IPS-NIHi7 (cell line): ENCODE data around the gene MAST3.

ENCODE experiments used
- DNase-seq: peaks from one replicate; pipeline ENCODE4 v3.0.0; 2012; ENCODE audit warnings: mixed read lengths; ENCODE audit errors: extremely low spot score

Gene MAST3

GRCh38 chr19:18097217-18097992 is at the start of gene MAST3:
Gene MAST3, plus strand, starts transcription at chr19:18097778. Its CDS starts 15 bp downstream, at chr19:18097793.
- peak; percentile 98 for DNase-seq

- no peak for DNase-seq
Observed at GRCh38 chr19:18049385-18049784, 48.2 kb upstream of the MAST3 start.

- no peak for DNase-seq
Observed at GRCh38 chr19:18051887-18052286, 45.7 kb upstream of the MAST3 start.

GRCh38 chr19:18053576-18054219 is 43.9 kb upstream of the MAST3 start:
- no peak for DNase-seq

- DNase-seq, result no peak
Observed at GRCh38 chr19:18055967-18056366, 41.6 kb upstream of the MAST3 start.

- peak; percentile 5 for DNase-seq
Observed at GRCh38 chr19:18057557-18057956, 40.0 kb upstream of the MAST3 start.

GRCh38 chr19:18058208-18059009 is 39.2 kb upstream of the MAST3 start:
- DNase-seq, result peak; percentile 94

- DNase-seq, result no peak
Observed at GRCh38 chr19:18059297-18059696, 38.3 kb upstream of the MAST3 start.

- no peak for DNase-seq
Observed at GRCh38 chr19:18059902-18060301, 37.7 kb upstream of the MAST3 start.

GRCh38 chr19:18060472-18060871 is 37.1 kb upstream of the MAST3 start:
- no peak for DNase-seq

GRCh38 chr19:18062028-18062427 is 35.5 kb upstream of the MAST3 start:
- DNase-seq, result no peak

GRCh38 chr19:18063463-18063862 is 34.1 kb upstream of the MAST3 start:
- DNase-seq, result no peak

- DNase-seq, result no peak
Observed at GRCh38 chr19:18065173-18065495, 32.4 kb upstream of the MAST3 start.

- no peak for DNase-seq
Observed at GRCh38 chr19:18068395-18068794, 29.2 kb upstream of the MAST3 start.

- DNase-seq, result no peak
Observed at GRCh38 chr19:18069383-18069782, 28.2 kb upstream of the MAST3 start.

- DNase-seq, result no peak
Observed at GRCh38 chr19:18070181-18070580, 27.4 kb upstream of the MAST3 start.

GRCh38 chr19:18072335-18072734 is 25.2 kb upstream of the MAST3 start:
- DNase-seq, result peak; percentile 2

- peak; percentile 3 for DNase-seq
Observed at GRCh38 chr19:18073197-18073596, 24.4 kb upstream of the MAST3 start.

GRCh38 chr19:18074192-18074591 is 23.4 kb upstream of the MAST3 start:
- no peak for DNase-seq

- no peak for DNase-seq
Observed at GRCh38 chr19:18083929-18084684, 13.5 kb upstream of the MAST3 start.

GRCh38 chr19:18085702-18086457 is 11.7 kb upstream of the MAST3 start:
- DNase-seq, result no peak
